Heart left ventricle (tissue), 16 donors: ENCODE data around the gene TPRN. TPM values are rescaled to one million over a fixed set of nuclear protein-coding genes. Genes with fewer than 3 reads are reported as not detected.
A peak's percentile ranks its signal among the peaks of the same experiment; 100 is the strongest.
"Not testable (repeated sequence)": the region's sequence is repeated elsewhere in the genome, so short reads cannot be mapped to it uniquely, and the experiment has no call there.

Experiments used
- ATAC-seq, 4 donors: fragments of 200-7000 bp; cut with Tn5 transposase; one replicate each; pipeline ENCODE4 v1.9.1; 2020 to 2022; ENCODE audit warnings: moderate library complexity in 4 of 4, mild to moderate bottlenecking in 3 of 4, moderate number of reproducible peaks in 1 of 4
- DNase-seq, 5 donors: peaks; one replicate each; pipeline ENCODE4 v3.0.0-alpha.2; 2020
- H3K27ac ChIP-seq, 12 donors: fragments of 200-600 bp; sonication (generic) in 4 of 12; one replicate each; pipeline versions ENCODE4 v1.5.0 to v1.8.0; 2016 to 2022; ENCODE audit warnings: mild to moderate bottlenecking in 2 of 12
- H3K27me3 ChIP-seq, 9 donors: fragments of 200-600 bp; sonication (generic) in 2 of 9; one replicate each; pipeline versions ENCODE4 v1.5.1 to v1.8.0; 2016 to 2022; ENCODE audit warnings: mild to moderate bottlenecking in 3 of 9
- H3K36me3 ChIP-seq, 9 donors: fragments of 200-600 bp; sonication (generic) in 2 of 9; one replicate each; pipeline versions ENCODE4 v1.5.0 to v1.8.0; 2018 to 2022; ENCODE audit warnings: mild to moderate bottlenecking in 2 of 9
- H3K4me1 ChIP-seq, 12 donors: fragments of 200-600 bp; sonication (generic) in 4 of 12; one replicate each; pipeline versions ENCODE4 v1.5.0 to v1.8.0; 2016 to 2022; ENCODE audit warnings: mild to moderate bottlenecking in 3 of 12
- H3K4me3 ChIP-seq, 12 donors: fragments of 200-600 bp; sonication (generic) in 4 of 12; one replicate each; pipeline versions ENCODE4 v1.5.0 to v1.8.0; 2017 to 2022; ENCODE audit warnings: mild to moderate bottlenecking in 9 of 12, moderate library complexity in 4 of 12
- H3K9me3 ChIP-seq, 12 donors: fragments of 200-600 bp; sonication (generic) in 4 of 12; one replicate each; pipeline versions ENCODE4 v1.5.0 to v1.8.0; 2016 to 2022; ENCODE audit warnings: mild to moderate bottlenecking in 1 of 12
- CTCF ChIP-seq, 12 donors: fragments of 200-600 bp; sonication (generic) in 4 of 12; IDR thresholded peaks; one replicate each; pipeline versions ENCODE4 v1.5.0 to v1.8.0; 2018 to 2022; ENCODE audit warnings: antibody characterized with exemption in 12 of 12, mild to moderate bottlenecking in 5 of 12
- POLR2A ChIP-seq, 2 donors: fragments of 450-650 bp; IDR thresholded peaks; one replicate each; pipeline ENCODE4 v1.6.1; 2017; ENCODE audit warnings: antibody characterized with exemption in 2 of 2, mild to moderate bottlenecking in 2 of 2, moderate library complexity in 2 of 2
- WGBS, 4 donors: extraction: QIAGEN DNeasy Blood & Tissue Kit in 2 of 4; methylation state at CpG; one replicate each; pipeline versions ENCODE4 v1.1.5 to v1.1.7; 2013 to 2018; 5-methylcytosine and 5-hydroxymethylcytosine counted together
- intact Hi-C, 10 donors: fragments of 100-400 bp; cut with DNase I; formaldehyde crosslinking; loops; one replicate each; pipeline versions ENCODE4 v1.11.1 to v1.14.2; 2022
- polyA plus RNA-seq, 2 donors: library from polyadenylated mRNA; stranded (reverse); fragments of 200-250 nt; gene quantifications; one replicate each; pipeline ENCODE4 v1.2.3, GENCODE V29; 2013
- total RNA-seq, 9 donors: library from RNA; depleted of rRNA in 2 of 9; stranded (reverse); fragments of >200 nt in 2 of 9; fragmentation: NEBNext Ultra II Directional in 3 of 9; extraction: Animal tissue kit (Norgen Biotek cat#: 25700) in 3 of 9; gene quantifications; one replicate each; pipeline versions ENCODE4 v1.1.0 to v1.2.4, GENCODE V29; 2016 to 2023
- donor health status: ischemic (EF 13 %, LVEDD 7.1; RV severe dilation, severe dysfunction).
- donor health status: healthy with polysubstance abuse.
- donor health status: DM: no; HTN: yes; CAD: no.
- donor health status: DM: no; HTN: no; CAD: no.
- donor health status: ischemic (EF 25% LVEDD 6.9; RV normal size, moderate dysfunction).
- donor health status: ischemic (EF 25% LVEDD 5.7; RV mildly dilated, moderate dysfunction).
- donor health status: healthy.
- donor health status: DM: yes; HTN: yes; CAD: no.
- donor health status: ischemic (EF 35%, LVEDD 5.7; RV mildly dilated, moderate dysfunction).
- donor health status: nonischemic (EF 11% LVEDD 7.7; RV severe dilation, severe dysfunction).
- donor health status: DM: yes; HTN: yes; CAD: no.
- donor health status: PGD.
- donor health status: ischemic (EF 29% LVEDD 5.4; RV normal size, mild dysfunction).
- donor health status: nonischemic (EF 23%, LVEDD 6.1; RV moderate dilation, normal function).

The TPRN gene
- total and polyA plus RNA-seq, 11 donors, result 11.5 to 18.0 (median 16.6) TPM

- DNase-seq (no peak), ATAC-seq (no peak)
- intact Hi-C loops, result no loop called here
- Histone ChIP-seq H3K27me3 (no peaks in the 10 kb centered on the region), H3K36me3 (peaks cover 0 to 24% (median 18%) of the 10 kb centered on the region in 9 donors), H3K27ac (no peak overlapping the region), H3K4me1 (peaks cover 0 to 40% (median 30%) of the 10 kb centered on the region in 12 donors), H3K4me3 (no peak overlapping the region), H3K9me3 (no peaks in the 10 kb centered on the region)
- TF ChIP-seq CTCF (IDR thresholded peaks at IDR 0.05) (no peak), POLR2A (IDR thresholded peaks at IDR 0.05) (no peak)
- WGBS, 4 donors, result 92 to 94% (median 93%) methylated on average over 18 to 25 of the region's 25 CpGs
These were observed 45.2 kb upstream of the TPRN start for GRCh38 chr9:137245450-137246421.

GRCh38 chr9:137244486-137245449, 44.2 kb upstream of the TPRN start:
- Histone ChIP-seq H3K4me1 (peaks cover 0 to 39% (median 29%) of the 10 kb centered on the region in 12 donors), H3K9me3 (no peaks in the 10 kb centered on the region), H3K36me3 (peaks cover 0 to 24% (median 18%) of the 10 kb centered on the region in 9 donors), H3K27ac (no peak overlapping the region), H3K27me3 (no peaks in the 10 kb centered on the region), H3K4me3 (no peak overlapping the region)
- ATAC-seq, result no peak
- no peak for TF ChIP-seq POLR2A (IDR thresholded peaks at IDR 0.05)
- 75 to 83% (median 80%) methylated on average over 28 to 36 of the region's 36 CpGs for WGBS, 4 donors
- no peak for DNase-seq
- intact Hi-C loops, result no loop called here

GRCh38 chr9:137243626-137244485, 43.3 kb upstream of the TPRN start:
- intact Hi-C loops, result no loop called here
- H3K9me3 ChIP-seq, result no peaks in the 10 kb centered on the region
- ATAC-seq (no peak), DNase-seq (no peak)
- H3K4me3 ChIP-seq, result no peak overlapping the region
- TF ChIP-seq POLR2A (IDR thresholded peaks at IDR 0.05) (peak in 1 of 2 donors; percentile 2), CTCF (IDR thresholded peaks at IDR 0.05) (no peak)
- H3K36me3 ChIP-seq, result peaks cover 0 to 24% (median 18%) of the 10 kb centered on the region in 9 donors
- H3K27me3 ChIP-seq, result no peaks in the 10 kb centered on the region
- peaks cover 0 to 46% (median 35%) of the 10 kb centered on the region in 12 donors for H3K4me1 ChIP-seq
- WGBS, 4 donors, result 62 to 75% (median 69%) methylated on average over 10 to 15 of the region's 15 CpGs
- H3K27ac ChIP-seq, result peak overlapping the region in 3 of 12 donors; percentile 9 to 10 (median 9)

GRCh38 chr9:137243266-137243625, 42.7 kb upstream of the TPRN start:
- H3K27me3 ChIP-seq, DNase-seq, ATAC-seq, H3K9me3 ChIP-seq, intact Hi-C loops: not testable (repeated sequence)
- WGBS, 4 donors, result 87 to 90% (median 88%) methylated on average over 18 of the region's 18 CpGs
- peaks cover 0 to 24% (median 18%) of the 10 kb centered on the region in 9 donors for H3K36me3 ChIP-seq
- peak overlapping the region in 1 of 12 donors; percentile 9 for H3K27ac ChIP-seq
- H3K4me3 ChIP-seq, result peak overlapping the region in 3 of 12 donors; percentile 89 to 91 (median 90)
- H3K4me1 ChIP-seq, result peaks cover 0 to 50% (median 38%) of the 10 kb centered on the region in 12 donors
